Esophagus squamous epithelium (tissue), 5 donors: ENCODE results near the gene FOXA2. TPM values are rescaled to one million over a fixed set of nuclear protein-coding genes. Genes with fewer than 3 reads are reported as not detected.

Experiments used
- DNase-seq: peaks from one replicate; lab custom pipeline; 2025; lab: John Stamatoyannopoulos, UW
- H3K27ac ChIP-seq, 4 donors: fragments of 200-600 bp; sonication (generic); one replicate each; pipeline ENCODE4 v1.5.1; 2016 to 2019; ENCODE audit warnings: mild to moderate bottlenecking in 1 of 4
- H3K27me3 ChIP-seq, 4 donors: fragments of 200-600 bp; sonication (generic); 1 replicate in 3 of 4; 2 replicates in 1 of 4; pipeline versions ENCODE4 v1.5.1 to v1.6.0; 2017 to 2021; ENCODE audit warnings: antibody characterized with exemption in 1 of 4
- H3K36me3 ChIP-seq, 3 donors: fragments of 200-600 bp; sonication (generic); one replicate each; pipeline ENCODE4 v1.5.1; 2016 to 2019
- H3K4me1 ChIP-seq, 3 donors: fragments of 200-600 bp; sonication (generic); one replicate each; pipeline ENCODE4 v1.5.1; 2017 to 2019
- H3K4me3 ChIP-seq, 4 donors: fragments of 200-600 bp; sonication (generic); 1 replicate in 3 of 4; 2 replicates in 1 of 4; pipeline ENCODE4 v1.5.1; 2016 to 2019; ENCODE audit warnings: mild to moderate bottlenecking in 2 of 4, moderate library complexity in 1 of 4
- H3K9me3 ChIP-seq, 3 donors: fragments of 200-600 bp; sonication (generic); one replicate each; pipeline ENCODE4 v1.5.1; 2016 to 2019
- CTCF ChIP-seq, 6 experiments: fragments of 450-650 bp in 4 of 6; fragments of 200-600 bp in 2 of 6; sonication (generic) in 2 of 6; IDR thresholded peaks; one replicate each; pipeline ENCODE4 v1.5.1; 2016 to 2019; ENCODE audit warnings: antibody characterized with exemption in 6 of 6, mild to moderate bottlenecking in 4 of 6, moderate library complexity in 4 of 6
- POLR2A ChIP-seq, 4 donors: fragments of 450-650 bp; IDR thresholded peaks; one replicate each; pipeline ENCODE4 v1.6.1; 2017; ENCODE audit warnings: antibody characterized with exemption in 4 of 4, mild to moderate bottlenecking in 4 of 4, moderate library complexity in 3 of 4
- WGBS, 2 donors: methylation state at CpG; one replicate each; pipeline ENCODE4 v1.1.5; 2018; 5-methylcytosine and 5-hydroxymethylcytosine counted together
- intact Hi-C: fragments of 100-400 bp; cut with DNase I; formaldehyde crosslinking; loops from one replicate; pipeline ENCODE4 v1.15.0; 2022
- total RNA-seq, 4 donors: library from RNA; depleted of rRNA; stranded (reverse); fragments of >200 nt; gene quantifications; one replicate each; pipeline ENCODE4 v1.1.0, GENCODE V29; 2016
- donor health status: DM: yes; HTN: yes; CAD: no.

Gene FOXA2
- total RNA-seq, 4 donors from 2014 or later = 0.13 TPM; not detected in 3

- Histone ChIP-seq H3K9me3 (no peaks in the 10 kb centered on the region), H3K27ac (no peak overlapping the region), H3K27me3 (peaks cover 0 to 84% (median 0%) of the 10 kb centered on the region in 4 donors), H3K4me3 (no peak overlapping the region), H3K36me3 (no peaks in the 10 kb centered on the region), H3K4me1 (no peaks in the 10 kb centered on the region)
- intact Hi-C loops = no loop called here
- no peak for DNase-seq
- TF ChIP-seq CTCF (IDR thresholded peaks at IDR 0.05) (no peak), POLR2A (IDR thresholded peaks at IDR 0.05) (no peak)
- 47 to 52% methylated on average over 6 of the region's 6 CpGs for WGBS, 2 donors
These were observed 24.6 kb downstream of the FOXA2 start for GRCh38 chr20:22559711-22560318.

DNA sequence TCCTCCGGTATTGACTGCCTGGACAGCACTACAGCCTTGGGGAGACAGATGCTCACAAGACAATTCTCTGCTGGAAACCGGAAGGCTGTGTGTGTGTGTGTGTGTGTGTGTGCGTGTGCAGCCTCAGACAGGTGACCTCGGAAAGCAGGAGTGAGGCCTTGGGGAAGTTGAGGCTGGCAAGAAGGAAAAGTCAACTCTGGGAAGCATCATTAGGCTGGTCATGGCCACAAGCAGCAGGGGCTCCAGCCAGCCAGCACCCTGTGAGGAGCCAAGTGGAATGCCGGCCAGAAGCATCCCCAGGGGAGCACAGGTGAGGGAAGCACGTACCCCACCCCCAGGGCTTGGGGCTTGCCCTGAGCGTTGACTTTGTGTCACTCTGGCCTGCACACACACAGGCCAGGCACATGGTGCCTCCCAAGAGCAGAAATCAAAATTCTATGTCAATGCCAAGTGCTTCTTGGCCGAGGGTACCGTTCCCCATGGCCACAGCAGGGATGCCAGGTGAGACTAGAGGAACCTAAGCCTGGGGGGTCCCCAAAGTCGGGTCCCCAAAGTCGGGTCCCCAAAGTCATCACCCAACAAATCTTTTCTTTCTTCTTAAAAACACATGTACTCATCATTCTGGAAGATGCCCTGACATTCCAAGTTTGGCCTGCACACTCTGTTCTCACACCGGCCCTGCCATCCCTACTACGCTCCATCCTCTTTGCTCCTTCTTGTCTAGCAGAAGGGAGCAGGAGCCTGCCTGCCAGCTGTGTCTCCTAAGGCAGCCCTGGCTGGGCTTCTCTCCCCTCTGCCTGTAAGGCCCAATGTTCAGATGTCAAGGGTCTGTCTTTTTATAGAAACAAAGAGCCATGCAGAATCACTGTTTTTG is 26.7 kb downstream of the FOXA2 start:
- Histone ChIP-seq H3K9me3 (no peaks in the 10 kb centered on the region), H3K27me3 (peaks cover 0 to 72% (median 0%) of the 10 kb centered on the region in 4 donors), H3K4me1 (no peaks in the 10 kb centered on the region), H3K36me3 (no peaks in the 10 kb centered on the region), H3K4me3 (no peak overlapping the region), H3K27ac (no peak overlapping the region)
- no peak for DNase-seq
- TF ChIP-seq POLR2A (IDR thresholded peaks at IDR 0.05) = no peak
- no peak for TF ChIP-seq CTCF (IDR thresholded peaks at IDR 0.05)
- 72 to 87% methylated on average over 9 to 13 of the region's 13 CpGs for WGBS, 2 donors
- intact Hi-C loops = no loop called here

DNA sequence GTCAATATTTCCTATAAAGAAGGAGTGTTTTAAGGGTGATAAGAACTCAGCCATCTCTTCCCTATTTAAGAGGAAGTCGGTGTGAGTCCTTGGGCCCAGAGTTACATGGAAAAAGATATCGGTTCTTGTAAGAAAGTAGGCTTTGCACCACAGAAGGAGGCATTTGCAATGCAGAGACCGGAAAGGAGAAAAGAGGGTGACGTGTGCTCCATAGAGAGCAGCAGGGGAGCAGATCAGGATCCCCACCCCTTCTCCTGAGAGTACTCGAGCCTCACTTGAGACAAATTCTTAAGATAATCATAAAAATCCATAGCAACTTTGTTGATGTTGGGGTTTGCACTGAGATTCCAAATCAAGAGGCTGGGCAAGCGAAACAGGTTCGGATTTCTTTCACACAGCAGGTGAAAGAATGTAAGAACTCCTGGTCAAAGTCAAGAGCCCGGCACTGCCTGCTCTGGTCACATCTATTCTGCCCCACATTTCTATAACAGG is 27.8 kb downstream of the FOXA2 start:
- Histone ChIP-seq H3K36me3 (no peaks in the 10 kb centered on the region), H3K27me3 (peaks cover 0 to 63% (median 0%) of the 10 kb centered on the region in 4 donors), H3K9me3 (no peaks in the 10 kb centered on the region), H3K4me3 (no peak overlapping the region), H3K27ac (no peak overlapping the region), H3K4me1 (no peaks in the 10 kb centered on the region)
- 60 to 68% methylated on average over 8 of the region's 8 CpGs for WGBS, 2 donors
- TF ChIP-seq POLR2A (IDR thresholded peaks at IDR 0.05) (no peak), CTCF (IDR thresholded peaks at IDR 0.05) (no peak)
- no peak for DNase-seq
- intact Hi-C loops = no loop called here

DNA sequence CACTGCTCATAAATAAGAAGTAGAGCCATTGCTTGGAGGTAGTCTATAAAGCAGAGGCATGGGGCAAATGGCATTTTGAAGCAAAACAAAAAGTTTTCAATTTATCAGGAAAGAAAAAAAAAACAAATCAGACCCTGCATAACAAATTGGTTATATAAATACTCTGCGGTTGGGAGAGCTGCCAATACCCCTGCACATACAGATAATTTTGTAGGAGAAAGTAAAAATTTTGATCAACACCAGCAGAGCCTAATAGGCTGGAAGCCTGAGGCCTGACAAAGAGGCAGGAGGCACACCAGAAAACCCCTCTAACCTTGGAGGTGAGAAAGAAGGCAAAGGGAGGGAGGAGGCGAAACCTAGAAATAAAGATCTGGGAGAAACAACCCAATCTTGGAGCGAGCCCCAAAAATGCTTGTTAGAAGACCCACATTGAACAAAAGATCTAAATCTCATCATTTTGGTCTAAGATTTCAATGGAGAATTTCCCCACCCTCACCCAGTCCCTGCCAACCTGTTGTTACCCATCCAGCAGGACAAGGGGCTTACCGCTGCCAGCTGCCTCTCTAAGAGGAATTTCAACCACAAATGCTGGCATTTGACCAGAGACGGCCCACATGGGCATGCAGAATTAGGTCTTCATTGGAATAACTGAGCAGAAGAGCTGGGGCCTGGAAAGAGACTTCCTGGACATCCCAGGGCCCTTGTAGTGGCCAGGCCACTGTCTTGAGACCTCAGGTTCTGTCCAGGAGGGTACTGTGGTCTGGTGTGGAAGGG is 28.4 kb downstream of the FOXA2 start:
- intact Hi-C loops = no loop called here
- no peak overlapping the region for H3K27ac ChIP-seq
- WGBS, 2 donors = 62 to 69% methylated on average over 4 to 5 of the region's 5 CpGs

More for the DNA sequence above, 28.4 kb downstream of the FOXA2 start:
- Histone ChIP-seq H3K36me3 (no peaks in the 10 kb centered on the region), H3K27me3 (peaks cover 0 to 61% (median 0%) of the 10 kb centered on the region in 4 donors), H3K4me1 (no peaks in the 10 kb centered on the region), H3K9me3 (no peaks in the 10 kb centered on the region), H3K4me3 (no peak overlapping the region)
- TF ChIP-seq POLR2A (IDR thresholded peaks at IDR 0.05) = no peak
- TF ChIP-seq CTCF (IDR thresholded peaks at IDR 0.05) = no peak
- no peak for DNase-seq
